ENCODE results near the gene SH2D4B.

Gene SH2D4B

GRCh38 chr10:80632742-80633141, 95.0 kb downstream of the SH2D4B start:
- Histone ChIP-seq H3K27me3 (ENCODE audit: low read depth, low read length) (no peaks in the 10 kb centered on the region), H3K4me1 (ENCODE audit: control insufficient read depth in 1 of 2, insufficient read depth in 2 of 2, low read length in 2 of 2) (no peaks in the 10 kb centered on the region), H3K27ac (ENCODE audit: low read length) (no peak overlapping the region), H3K4me3 (ENCODE audit: low read depth in 1 of 2, low read length in 2 of 2) (no peak overlapping the region), H3K9me3 (ENCODE audit: control insufficient read depth in 1 of 2, low read length in 2 of 2) (no peaks in the 10 kb centered on the region), H3K36me3 (ENCODE audit: control insufficient read depth in 1 of 2, insufficient read depth in 2 of 2, low read length in 2 of 2) (no peaks in the 10 kb centered on the region)

- Histone ChIP-seq H3K27me3 (ENCODE audit: low read depth, low read length) (no peaks in the 10 kb centered on the region), H3K4me1 (ENCODE audit: control insufficient read depth in 1 of 2, insufficient read depth in 2 of 2, low read length in 2 of 2) (no peaks in the 10 kb centered on the region), H3K4me3 (ENCODE audit: low read depth in 1 of 2, low read length in 2 of 2) (no peak overlapping the region), H3K9me3 (ENCODE audit: control insufficient read depth in 1 of 2, low read length in 2 of 2) (no peaks in the 10 kb centered on the region), H3K36me3 (ENCODE audit: control insufficient read depth in 1 of 2, insufficient read depth in 2 of 2, low read length in 2 of 2) (no peaks in the 10 kb centered on the region), H3K27ac (ENCODE audit: low read length) (no peak overlapping the region)
Observed at GRCh38 chr10:80633383-80633860, 95.7 kb downstream of the SH2D4B start.

GRCh38 chr10:80633910-80634309, 96.2 kb downstream of the SH2D4B start:
- H3K4me3 ChIP-seq (ENCODE audit: low read depth in 1 of 2, low read length in 2 of 2) = no peak overlapping the region

GRCh38 chr10:80642661-80643060, 105.0 kb downstream of the SH2D4B start:
- H3K27ac ChIP-seq (ENCODE audit: low read length) = no peak overlapping the region
- H3K4me1 ChIP-seq (ENCODE audit: control insufficient read depth in 1 of 2, insufficient read depth in 2 of 2, low read length in 2 of 2) = no peaks in the 10 kb centered on the region
- H3K36me3 ChIP-seq (ENCODE audit: control insufficient read depth in 1 of 2, insufficient read depth in 2 of 2, low read length in 2 of 2) = no peaks in the 10 kb centered on the region
- H3K27me3 ChIP-seq (ENCODE audit: low read depth, low read length) = no peaks in the 10 kb centered on the region
- H3K9me3 ChIP-seq (ENCODE audit: control insufficient read depth in 1 of 2, low read length in 2 of 2) = no peaks in the 10 kb centered on the region
- H3K4me3 ChIP-seq (ENCODE audit: low read depth in 1 of 2, low read length in 2 of 2) = no peak overlapping the region

More at GRCh38 chr10:80633910-80634309, 96.2 kb downstream of the SH2D4B start:
- Histone ChIP-seq H3K27ac (ENCODE audit: low read length) (no peak overlapping the region), H3K4me1 (ENCODE audit: control insufficient read depth in 1 of 2, insufficient read depth in 2 of 2, low read length in 2 of 2) (no peaks in the 10 kb centered on the region), H3K27me3 (ENCODE audit: low read depth, low read length) (no peaks in the 10 kb centered on the region), H3K9me3 (ENCODE audit: control insufficient read depth in 1 of 2, low read length in 2 of 2) (no peaks in the 10 kb centered on the region), H3K36me3 (ENCODE audit: control insufficient read depth in 1 of 2, insufficient read depth in 2 of 2, low read length in 2 of 2) (no peaks in the 10 kb centered on the region)

GRCh38 chr10:80646366-80646765, 108.7 kb downstream of the SH2D4B start:
- H3K27me3 ChIP-seq (ENCODE audit: low read depth, low read length) = no peaks in the 10 kb centered on the region
- no peak overlapping the region for H3K4me3 ChIP-seq (ENCODE audit: low read depth in 1 of 2, low read length in 2 of 2)
- H3K36me3 ChIP-seq (ENCODE audit: control insufficient read depth in 1 of 2, insufficient read depth in 2 of 2, low read length in 2 of 2) = no peaks in the 10 kb centered on the region
- no peaks in the 10 kb centered on the region for H3K9me3 ChIP-seq (ENCODE audit: control insufficient read depth in 1 of 2, low read length in 2 of 2)
- no peak overlapping the region for H3K27ac ChIP-seq (ENCODE audit: low read length)
- no peaks in the 10 kb centered on the region for H3K4me1 ChIP-seq (ENCODE audit: control insufficient read depth in 1 of 2, insufficient read depth in 2 of 2, low read length in 2 of 2)

- no peak overlapping the region for H3K27ac ChIP-seq (ENCODE audit: low read length)
- H3K4me1 ChIP-seq (ENCODE audit: control insufficient read depth in 1 of 2, insufficient read depth in 2 of 2, low read length in 2 of 2) = no peaks in the 10 kb centered on the region
- no peaks in the 10 kb centered on the region for H3K9me3 ChIP-seq (ENCODE audit: control insufficient read depth in 1 of 2, low read length in 2 of 2)
- H3K4me3 ChIP-seq (ENCODE audit: low read depth in 1 of 2, low read length in 2 of 2) = no peak overlapping the region
- no peaks in the 10 kb centered on the region for H3K27me3 ChIP-seq (ENCODE audit: low read depth, low read length)
- H3K36me3 ChIP-seq (ENCODE audit: control insufficient read depth in 1 of 2, insufficient read depth in 2 of 2, low read length in 2 of 2) = no peaks in the 10 kb centered on the region
Observed at GRCh38 chr10:80647173-80647833, 109.6 kb downstream of the SH2D4B start.

GRCh38 chr10:80648106-80648505, 110.4 kb downstream of the SH2D4B start:
- Histone ChIP-seq H3K27ac (ENCODE audit: low read length) (no peak overlapping the region), H3K36me3 (ENCODE audit: control insufficient read depth in 1 of 2, insufficient read depth in 2 of 2, low read length in 2 of 2) (no peaks in the 10 kb centered on the region), H3K9me3 (ENCODE audit: control insufficient read depth in 1 of 2, low read length in 2 of 2) (no peaks in the 10 kb centered on the region), H3K4me1 (ENCODE audit: control insufficient read depth in 1 of 2, insufficient read depth in 2 of 2, low read length in 2 of 2) (no peaks in the 10 kb centered on the region), H3K4me3 (ENCODE audit: low read depth in 1 of 2, low read length in 2 of 2) (no peak overlapping the region), H3K27me3 (ENCODE audit: low read depth, low read length) (no peaks in the 10 kb centered on the region)

GRCh38 chr10:80649183-80649582, 111.5 kb downstream of the SH2D4B start:
- Histone ChIP-seq H3K27ac (ENCODE audit: low read length) (no peak overlapping the region), H3K27me3 (ENCODE audit: low read depth, low read length) (no peaks in the 10 kb centered on the region), H3K4me1 (ENCODE audit: control insufficient read depth in 1 of 2, insufficient read depth in 2 of 2, low read length in 2 of 2) (no peaks in the 10 kb centered on the region), H3K9me3 (ENCODE audit: control insufficient read depth in 1 of 2, low read length in 2 of 2) (peaks cover 7 to 8% of the 10 kb centered on the region in 2 donors), H3K4me3 (ENCODE audit: low read depth in 1 of 2, low read length in 2 of 2) (no peak overlapping the region), H3K36me3 (ENCODE audit: control insufficient read depth in 1 of 2, insufficient read depth in 2 of 2, low read length in 2 of 2) (no peaks in the 10 kb centered on the region)

GRCh38 chr10:80655898-80656297, 118.2 kb downstream of the SH2D4B start:
- no peaks in the 10 kb centered on the region for H3K4me1 ChIP-seq (ENCODE audit: control insufficient read depth in 1 of 2, insufficient read depth in 2 of 2, low read length in 2 of 2)
- H3K36me3 ChIP-seq (ENCODE audit: control insufficient read depth in 1 of 2, insufficient read depth in 2 of 2, low read length in 2 of 2) = no peaks in the 10 kb centered on the region
- H3K9me3 ChIP-seq (ENCODE audit: control insufficient read depth in 1 of 2, low read length in 2 of 2) = peaks cover 7 to 34% of the 10 kb centered on the region in 2 donors
- no peak overlapping the region for H3K27ac ChIP-seq (ENCODE audit: low read length)
- H3K27me3 ChIP-seq (ENCODE audit: low read depth, low read length) = no peaks in the 10 kb centered on the region
- H3K4me3 ChIP-seq (ENCODE audit: low read depth in 1 of 2, low read length in 2 of 2) = no peak overlapping the region

GRCh38 chr10:80658068-80658467, 120.4 kb downstream of the SH2D4B start:
- Histone ChIP-seq H3K27me3 (ENCODE audit: low read depth, low read length) (no peaks in the 10 kb centered on the region), H3K36me3 (ENCODE audit: control insufficient read depth in 1 of 2, insufficient read depth in 2 of 2, low read length in 2 of 2) (no peaks in the 10 kb centered on the region), H3K27ac (ENCODE audit: low read length) (no peak overlapping the region), H3K4me1 (ENCODE audit: control insufficient read depth in 1 of 2, insufficient read depth in 2 of 2, low read length in 2 of 2) (no peaks in the 10 kb centered on the region), H3K4me3 (ENCODE audit: low read depth in 1 of 2, low read length in 2 of 2) (no peak overlapping the region), H3K9me3 (ENCODE audit: control insufficient read depth in 1 of 2, low read length in 2 of 2) (peaks cover 7 to 34% of the 10 kb centered on the region in 2 donors)

- no peaks in the 10 kb centered on the region for H3K27me3 ChIP-seq (ENCODE audit: low read depth, low read length)
- H3K4me1 ChIP-seq (ENCODE audit: control insufficient read depth in 1 of 2, insufficient read depth in 2 of 2, low read length in 2 of 2) = peaks cover 0 to 5% of the 10 kb centered on the region in 2 donors
- H3K9me3 ChIP-seq (ENCODE audit: control insufficient read depth in 1 of 2, low read length in 2 of 2) = peaks cover 0 to 24% of the 10 kb centered on the region in 2 donors
- H3K36me3 ChIP-seq (ENCODE audit: control insufficient read depth in 1 of 2, insufficient read depth in 2 of 2, low read length in 2 of 2) = no peaks in the 10 kb centered on the region
- H3K27ac ChIP-seq (ENCODE audit: low read length) = no peak overlapping the region
- no peak overlapping the region for H3K4me3 ChIP-seq (ENCODE audit: low read depth in 1 of 2, low read length in 2 of 2)
Observed at GRCh38 chr10:80659289-80659688, 121.6 kb downstream of the SH2D4B start.

- peaks cover 0 to 5% of the 10 kb centered on the region in 2 donors for H3K4me1 ChIP-seq (ENCODE audit: control insufficient read depth in 1 of 2, insufficient read depth in 2 of 2, low read length in 2 of 2)
- no peaks in the 10 kb centered on the region for H3K27me3 ChIP-seq (ENCODE audit: low read depth, low read length)
- H3K9me3 ChIP-seq (ENCODE audit: control insufficient read depth in 1 of 2, low read length in 2 of 2) = peaks cover 0 to 15% of the 10 kb centered on the region in 2 donors
- no peaks in the 10 kb centered on the region for H3K36me3 ChIP-seq (ENCODE audit: control insufficient read depth in 1 of 2, insufficient read depth in 2 of 2, low read length in 2 of 2)
- no peak overlapping the region for H3K4me3 ChIP-seq (ENCODE audit: low read depth in 1 of 2, low read length in 2 of 2)
- no peak overlapping the region for H3K27ac ChIP-seq (ENCODE audit: low read length)
Observed at GRCh38 chr10:80660266-80660665, 122.6 kb downstream of the SH2D4B start.
